ENCODE data around the gene GRIK3. TPM values are rescaled to one million over a fixed set of nuclear protein-coding genes. Genes with fewer than 3 reads are reported as not detected.

GRIK3 gene
- total RNA-seq, 1 experiment from 2014 or later: 5.5 TPM

DNA sequence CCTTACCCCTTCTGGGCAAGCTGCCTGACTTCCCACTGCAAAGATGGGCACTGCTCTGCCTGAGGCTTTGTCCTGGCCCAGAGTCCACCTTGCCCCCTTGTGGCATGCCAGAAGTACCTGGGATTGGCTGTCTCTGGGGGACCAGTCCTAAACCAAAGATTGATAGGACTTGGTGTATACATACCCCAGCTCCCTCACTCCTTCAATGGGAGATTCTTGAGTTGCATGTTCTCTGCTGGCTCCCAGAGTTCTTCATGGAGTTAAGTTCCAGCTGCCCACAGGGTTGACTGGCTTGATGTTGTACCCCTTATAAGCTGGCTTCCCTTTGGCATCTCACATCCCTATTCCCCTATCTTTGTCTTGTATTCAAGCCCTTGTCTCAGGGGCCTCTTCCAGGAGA, 244.8 kb downstream of the GRIK3 start (continued):
- TF ChIP-seq, protein P1, sequence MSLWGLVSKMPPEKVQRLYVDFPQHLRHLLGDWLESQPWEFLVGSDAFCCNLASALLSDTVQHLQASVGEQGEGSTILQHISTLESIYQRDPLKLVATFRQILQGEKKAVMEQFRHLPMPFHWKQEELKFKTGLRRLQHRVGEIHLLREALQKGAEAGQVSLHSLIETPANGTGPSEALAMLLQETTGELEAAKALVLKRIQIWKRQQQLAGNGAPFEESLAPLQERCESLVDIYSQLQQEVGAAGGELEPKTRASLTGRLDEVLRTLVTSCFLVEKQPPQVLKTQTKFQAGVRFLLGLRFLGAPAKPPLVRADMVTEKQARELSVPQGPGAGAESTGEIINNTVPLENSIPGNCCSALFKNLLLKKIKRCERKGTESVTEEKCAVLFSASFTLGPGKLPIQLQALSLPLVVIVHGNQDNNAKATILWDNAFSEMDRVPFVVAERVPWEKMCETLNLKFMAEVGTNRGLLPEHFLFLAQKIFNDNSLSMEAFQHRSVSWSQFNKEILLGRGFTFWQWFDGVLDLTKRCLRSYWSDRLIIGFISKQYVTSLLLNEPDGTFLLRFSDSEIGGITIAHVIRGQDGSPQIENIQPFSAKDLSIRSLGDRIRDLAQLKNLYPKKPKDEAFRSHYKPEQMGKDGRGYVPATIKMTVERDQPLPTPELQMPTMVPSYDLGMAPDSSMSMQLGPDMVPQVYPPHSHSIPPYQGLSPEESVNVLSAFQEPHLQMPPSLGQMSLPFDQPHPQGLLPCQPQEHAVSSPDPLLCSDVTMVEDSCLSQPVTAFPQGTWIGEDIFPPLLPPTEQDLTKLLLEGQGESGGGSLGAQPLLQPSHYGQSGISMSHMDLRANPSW (CRISPR knock-in tag; conservative IDR thresholded peaks at IDR 0.05; ENCODE audit: low read depth): no peak
- TF ChIP-seq, protein P2, sequence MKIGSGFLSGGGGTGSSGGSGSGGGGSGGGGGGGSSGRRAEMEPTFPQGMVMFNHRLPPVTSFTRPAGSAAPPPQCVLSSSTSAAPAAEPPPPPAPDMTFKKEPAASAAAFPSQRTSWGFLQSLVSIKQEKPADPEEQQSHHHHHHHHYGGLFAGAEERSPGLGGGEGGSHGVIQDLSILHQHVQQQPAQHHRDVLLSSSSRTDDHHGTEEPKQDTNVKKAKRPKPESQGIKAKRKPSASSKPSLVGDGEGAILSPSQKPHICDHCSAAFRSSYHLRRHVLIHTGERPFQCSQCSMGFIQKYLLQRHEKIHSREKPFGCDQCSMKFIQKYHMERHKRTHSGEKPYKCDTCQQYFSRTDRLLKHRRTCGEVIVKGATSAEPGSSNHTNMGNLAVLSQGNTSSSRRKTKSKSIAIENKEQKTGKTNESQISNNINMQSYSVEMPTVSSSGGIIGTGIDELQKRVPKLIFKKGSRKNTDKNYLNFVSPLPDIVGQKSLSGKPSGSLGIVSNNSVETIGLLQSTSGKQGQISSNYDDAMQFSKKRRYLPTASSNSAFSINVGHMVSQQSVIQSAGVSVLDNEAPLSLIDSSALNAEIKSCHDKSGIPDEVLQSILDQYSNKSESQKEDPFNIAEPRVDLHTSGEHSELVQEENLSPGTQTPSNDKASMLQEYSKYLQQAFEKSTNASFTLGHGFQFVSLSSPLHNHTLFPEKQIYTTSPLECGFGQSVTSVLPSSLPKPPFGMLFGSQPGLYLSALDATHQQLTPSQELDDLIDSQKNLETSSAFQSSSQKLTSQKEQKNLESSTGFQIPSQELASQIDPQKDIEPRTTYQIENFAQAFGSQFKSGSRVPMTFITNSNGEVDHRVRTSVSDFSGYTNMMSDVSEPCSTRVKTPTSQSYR (CRISPR knock-in tag; IDR thresholded peaks at IDR 0.05): no peak

GRCh38 chr1:36787312-36787913, 246.9 kb downstream of the GRIK3 start:
- Mint-ChIP-seq H3K36me3 (no peaks in the 10 kb centered on the region), H3K9me3 (no peaks in the 10 kb centered on the region), H3K27ac (no peak overlapping the region), H3K4me1 (peaks cover 12% of the 10 kb centered on the region), H3K27me3 (ENCODE audit: low read depth) (peaks cover 5% of the 10 kb centered on the region; the same call in 1 of the 2 replicates), H3K4me3 (no peak overlapping the region)
- no peak for DNase-seq (ENCODE audit: low spot score)
- no peak for ATAC-seq
- no peak for TF ChIP-seq NR2C2 (CRISPR knock-in tag; IDR thresholded peaks at IDR 0.05)
- no peak for TF ChIP-seq ZBTB43 (CRISPR knock-in tag; IDR thresholded peaks at IDR 0.05)
- TF ChIP-seq E2F1 (CRISPR knock-in tag; IDR thresholded peaks at IDR 0.05): no peak
- TF ChIP-seq ETV6 (CRISPR knock-in tag; IDR thresholded peaks at IDR 0.05): no peak
- TF ChIP-seq, protein P3, sequence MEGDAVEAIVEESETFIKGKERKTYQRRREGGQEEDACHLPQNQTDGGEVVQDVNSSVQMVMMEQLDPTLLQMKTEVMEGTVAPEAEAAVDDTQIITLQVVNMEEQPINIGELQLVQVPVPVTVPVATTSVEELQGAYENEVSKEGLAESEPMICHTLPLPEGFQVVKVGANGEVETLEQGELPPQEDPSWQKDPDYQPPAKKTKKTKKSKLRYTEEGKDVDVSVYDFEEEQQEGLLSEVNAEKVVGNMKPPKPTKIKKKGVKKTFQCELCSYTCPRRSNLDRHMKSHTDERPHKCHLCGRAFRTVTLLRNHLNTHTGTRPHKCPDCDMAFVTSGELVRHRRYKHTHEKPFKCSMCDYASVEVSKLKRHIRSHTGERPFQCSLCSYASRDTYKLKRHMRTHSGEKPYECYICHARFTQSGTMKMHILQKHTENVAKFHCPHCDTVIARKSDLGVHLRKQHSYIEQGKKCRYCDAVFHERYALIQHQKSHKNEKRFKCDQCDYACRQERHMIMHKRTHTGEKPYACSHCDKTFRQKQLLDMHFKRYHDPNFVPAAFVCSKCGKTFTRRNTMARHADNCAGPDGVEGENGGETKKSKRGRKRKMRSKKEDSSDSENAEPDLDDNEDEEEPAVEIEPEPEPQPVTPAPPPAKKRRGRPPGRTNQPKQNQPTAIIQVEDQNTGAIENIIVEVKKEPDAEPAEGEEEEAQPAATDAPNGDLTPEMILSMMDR (IDR thresholded peaks at IDR 0.05): no peak
- TF ChIP-seq, protein P1 (CRISPR knock-in tag; conservative IDR thresholded peaks at IDR 0.05; ENCODE audit: low read depth): no peak
- TF ChIP-seq CBFB (CRISPR knock-in tag; IDR thresholded peaks at IDR 0.05; ENCODE audit: low read depth): no peak
- TF ChIP-seq, protein P4, sequence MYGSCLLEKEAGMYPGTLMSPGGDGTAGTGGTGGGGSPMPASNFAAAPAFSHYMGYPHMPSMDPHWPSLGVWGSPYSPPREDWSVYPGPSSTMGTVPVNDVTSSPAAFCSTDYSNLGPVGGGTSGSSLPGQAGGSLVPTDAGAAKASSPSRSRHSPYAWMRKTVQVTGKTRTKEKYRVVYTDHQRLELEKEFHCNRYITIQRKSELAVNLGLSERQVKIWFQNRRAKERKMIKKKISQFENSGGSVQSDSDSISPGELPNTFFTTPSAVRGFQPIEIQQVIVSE (CRISPR knock-in tag; IDR thresholded peaks at IDR 0.05; ENCODE audit: borderline replicate concordance): no peak
- TF ChIP-seq PREB (CRISPR knock-in tag; IDR thresholded peaks at IDR 0.05; ENCODE audit: borderline replicate concordance): no peak
- TF ChIP-seq, protein P5, sequence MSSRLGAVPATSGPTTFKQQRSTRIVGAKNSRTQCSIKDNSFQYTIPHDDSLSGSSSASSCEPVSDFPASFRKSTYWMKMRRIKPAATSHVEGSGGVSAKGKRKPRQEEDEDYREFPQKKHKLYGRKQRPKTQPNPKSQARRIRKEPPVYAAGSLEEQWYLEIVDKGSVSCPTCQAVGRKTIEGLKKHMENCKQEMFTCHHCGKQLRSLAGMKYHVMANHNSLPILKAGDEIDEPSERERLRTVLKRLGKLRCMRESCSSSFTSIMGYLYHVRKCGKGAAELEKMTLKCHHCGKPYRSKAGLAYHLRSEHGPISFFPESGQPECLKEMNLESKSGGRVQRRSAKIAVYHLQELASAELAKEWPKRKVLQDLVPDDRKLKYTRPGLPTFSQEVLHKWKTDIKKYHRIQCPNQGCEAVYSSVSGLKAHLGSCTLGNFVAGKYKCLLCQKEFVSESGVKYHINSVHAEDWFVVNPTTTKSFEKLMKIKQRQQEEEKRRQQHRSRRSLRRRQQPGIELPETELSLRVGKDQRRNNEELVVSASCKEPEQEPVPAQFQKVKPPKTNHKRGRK (CRISPR knock-in tag; IDR thresholded peaks at IDR 0.05; ENCODE audit: borderline replicate concordance): no peak
- POLR2A ChIA-PET: no interaction called here
- CTCF ChIA-PET: no interaction called here

All from WTC11 (cell line).